ENCODE measurements around the gene POU2F2.

The POU2F2 gene

GRCh38 chr19:42132030-42132628 is at the start of gene POU2F2:
Gene POU2F2 (minus strand): TSS chr19:42132446. CDS start chr19:42132411, 35 bp downstream.
- H3K9me3 ChIP-seq (ENCODE audit: control insufficient read depth in 1 of 2, low read length in 2 of 2): no peaks in the 10 kb centered on the region
- peak within 1 kb of the TSS; percentile 33 to 36 for H3K9ac ChIP-seq (ENCODE audit: low read depth in 1 of 2, low read length in 2 of 2)
- H3K27ac ChIP-seq (ENCODE audit: low read depth, low read length): no peak within 1 kb of the TSS
- peaks cover 17 to 31% of the 10 kb centered on the region in 2 donors for H3K4me1 ChIP-seq (ENCODE audit: control insufficient read depth in 1 of 2, insufficient read depth in 2 of 2, low read length in 2 of 2)
- H3K4me3 ChIP-seq (ENCODE audit: low read depth in 1 of 2, low read length in 2 of 2): peak within 1 kb of the TSS; percentile 60 to 70
- no peaks in the 10 kb centered on the region for H3K36me3 ChIP-seq (ENCODE audit: control insufficient read depth in 1 of 2, insufficient read depth in 2 of 2, low read length in 2 of 2)
- H3K27me3 ChIP-seq (ENCODE audit: control insufficient read depth in 1 of 2, insufficient read depth in 2 of 2, low read length in 2 of 2): peaks cover 18 to 20% of the 10 kb centered on the region in 2 donors

GRCh38 chr19:42178791-42179674 is 46.8 kb upstream of the POU2F2 start:
- Histone ChIP-seq H3K4me1 (ENCODE audit: control insufficient read depth in 1 of 2, insufficient read depth in 2 of 2, low read length in 2 of 2) (peaks cover 4 to 9% of the 10 kb centered on the region in 2 donors), H3K27me3 (ENCODE audit: control insufficient read depth in 1 of 2, insufficient read depth in 2 of 2, low read length in 2 of 2) (peaks cover 61 to 65% of the 10 kb centered on the region in 2 donors), H3K27ac (ENCODE audit: low read depth, low read length) (no peak overlapping the region), H3K9me3 (ENCODE audit: control insufficient read depth in 1 of 2, low read length in 2 of 2) (no peaks in the 10 kb centered on the region), H3K4me3 (ENCODE audit: low read depth in 1 of 2, low read length in 2 of 2) (no peak overlapping the region), H3K36me3 (ENCODE audit: control insufficient read depth in 1 of 2, insufficient read depth in 2 of 2, low read length in 2 of 2) (no peaks in the 10 kb centered on the region), H3K9ac (ENCODE audit: low read depth in 1 of 2, low read length in 2 of 2) (no peak overlapping the region)

GRCh38 chr19:42177686-42178019 is 45.4 kb upstream of the POU2F2 start:
- Histone ChIP-seq H3K9me3 (ENCODE audit: control insufficient read depth in 1 of 2, low read length in 2 of 2) (no peaks in the 10 kb centered on the region), H3K4me1 (ENCODE audit: control insufficient read depth in 1 of 2, insufficient read depth in 2 of 2, low read length in 2 of 2) (peaks cover 4 to 9% of the 10 kb centered on the region in 2 donors), H3K27me3 (ENCODE audit: control insufficient read depth in 1 of 2, insufficient read depth in 2 of 2, low read length in 2 of 2) (peaks cover 68 to 73% of the 10 kb centered on the region in 2 donors), H3K27ac (ENCODE audit: low read depth, low read length) (no peak overlapping the region), H3K36me3 (ENCODE audit: control insufficient read depth in 1 of 2, insufficient read depth in 2 of 2, low read length in 2 of 2) (no peaks in the 10 kb centered on the region), H3K4me3 (ENCODE audit: low read depth in 1 of 2, low read length in 2 of 2) (no peak overlapping the region), H3K9ac (ENCODE audit: low read depth in 1 of 2, low read length in 2 of 2) (no peak overlapping the region)

- Histone ChIP-seq H3K36me3 (ENCODE audit: control insufficient read depth in 1 of 2, insufficient read depth in 2 of 2, low read length in 2 of 2) (no peaks in the 10 kb centered on the region), H3K9me3 (ENCODE audit: control insufficient read depth in 1 of 2, low read length in 2 of 2) (no peaks in the 10 kb centered on the region), H3K9ac (ENCODE audit: low read depth in 1 of 2, low read length in 2 of 2) (no peak overlapping the region), H3K27me3 (ENCODE audit: control insufficient read depth in 1 of 2, insufficient read depth in 2 of 2, low read length in 2 of 2) (peaks cover 63 to 73% of the 10 kb centered on the region in 2 donors), H3K4me1 (ENCODE audit: control insufficient read depth in 1 of 2, insufficient read depth in 2 of 2, low read length in 2 of 2) (peaks cover 4 to 9% of the 10 kb centered on the region in 2 donors), H3K4me3 (ENCODE audit: low read depth in 1 of 2, low read length in 2 of 2) (no peak overlapping the region), H3K27ac (ENCODE audit: low read depth, low read length) (no peak overlapping the region)
Observed at GRCh38 chr19:42176990-42177685, 44.9 kb upstream of the POU2F2 start.

GRCh38 chr19:42176649-42176989 is 44.4 kb upstream of the POU2F2 start:
- peak overlapping the region; percentile 61 for H3K4me3 ChIP-seq (ENCODE audit: low read depth in 1 of 2, low read length in 2 of 2)
- H3K36me3 ChIP-seq (ENCODE audit: control insufficient read depth in 1 of 2, insufficient read depth in 2 of 2, low read length in 2 of 2): no peaks in the 10 kb centered on the region
- no peaks in the 10 kb centered on the region for H3K9me3 ChIP-seq (ENCODE audit: control insufficient read depth in 1 of 2, low read length in 2 of 2)
- H3K4me1 ChIP-seq (ENCODE audit: control insufficient read depth in 1 of 2, insufficient read depth in 2 of 2, low read length in 2 of 2): peaks cover 4 to 9% of the 10 kb centered on the region in 2 donors
- H3K27ac ChIP-seq (ENCODE audit: low read depth, low read length): no peak overlapping the region
- no peak overlapping the region for H3K9ac ChIP-seq (ENCODE audit: low read depth in 1 of 2, low read length in 2 of 2)
- peaks cover 60 to 73% of the 10 kb centered on the region in 2 donors for H3K27me3 ChIP-seq (ENCODE audit: control insufficient read depth in 1 of 2, insufficient read depth in 2 of 2, low read length in 2 of 2)

- Histone ChIP-seq H3K9ac (ENCODE audit: low read depth in 1 of 2, low read length in 2 of 2) (no peak overlapping the region), H3K27me3 (ENCODE audit: control insufficient read depth in 1 of 2, insufficient read depth in 2 of 2, low read length in 2 of 2) (peaks cover 60 to 71% of the 10 kb centered on the region in 2 donors), H3K4me3 (ENCODE audit: low read depth in 1 of 2, low read length in 2 of 2) (peak overlapping the region; percentile 61), H3K27ac (ENCODE audit: low read depth, low read length) (no peak overlapping the region), H3K4me1 (ENCODE audit: control insufficient read depth in 1 of 2, insufficient read depth in 2 of 2, low read length in 2 of 2) (peaks cover 4 to 9% of the 10 kb centered on the region in 2 donors), H3K9me3 (ENCODE audit: control insufficient read depth in 1 of 2, low read length in 2 of 2) (no peaks in the 10 kb centered on the region), H3K36me3 (ENCODE audit: control insufficient read depth in 1 of 2, insufficient read depth in 2 of 2, low read length in 2 of 2) (no peaks in the 10 kb centered on the region)
Observed at GRCh38 chr19:42175952-42176648, 43.9 kb upstream of the POU2F2 start.

GRCh38 chr19:42174958-42175734 is 42.9 kb upstream of the POU2F2 start:
- H3K9me3 ChIP-seq (ENCODE audit: control insufficient read depth in 1 of 2, low read length in 2 of 2): no peaks in the 10 kb centered on the region
- no peaks in the 10 kb centered on the region for H3K36me3 ChIP-seq (ENCODE audit: control insufficient read depth in 1 of 2, insufficient read depth in 2 of 2, low read length in 2 of 2)
- H3K27me3 ChIP-seq (ENCODE audit: control insufficient read depth in 1 of 2, insufficient read depth in 2 of 2, low read length in 2 of 2): peaks cover 55 to 63% of the 10 kb centered on the region in 2 donors
- H3K4me3 ChIP-seq (ENCODE audit: low read depth in 1 of 2, low read length in 2 of 2): no peak overlapping the region
- no peak overlapping the region for H3K27ac ChIP-seq (ENCODE audit: low read depth, low read length)
- H3K4me1 ChIP-seq (ENCODE audit: control insufficient read depth in 1 of 2, insufficient read depth in 2 of 2, low read length in 2 of 2): peaks cover 4 to 9% of the 10 kb centered on the region in 2 donors
- H3K9ac ChIP-seq (ENCODE audit: low read depth in 1 of 2, low read length in 2 of 2): no peak overlapping the region

- no peaks in the 10 kb centered on the region for H3K36me3 ChIP-seq (ENCODE audit: control insufficient read depth in 1 of 2, insufficient read depth in 2 of 2, low read length in 2 of 2)
- peaks cover 46 to 53% of the 10 kb centered on the region in 2 donors for H3K27me3 ChIP-seq (ENCODE audit: control insufficient read depth in 1 of 2, insufficient read depth in 2 of 2, low read length in 2 of 2)
- H3K9ac ChIP-seq (ENCODE audit: low read depth in 1 of 2, low read length in 2 of 2): no peak overlapping the region
- peaks cover 4 to 9% of the 10 kb centered on the region in 2 donors for H3K4me1 ChIP-seq (ENCODE audit: control insufficient read depth in 1 of 2, insufficient read depth in 2 of 2, low read length in 2 of 2)
- H3K4me3 ChIP-seq (ENCODE audit: low read depth in 1 of 2, low read length in 2 of 2): no peak overlapping the region
- no peaks in the 10 kb centered on the region for H3K9me3 ChIP-seq (ENCODE audit: control insufficient read depth in 1 of 2, low read length in 2 of 2)
- no peak overlapping the region for H3K27ac ChIP-seq (ENCODE audit: low read depth, low read length)
Observed at GRCh38 chr19:42174188-42174587, 41.9 kb upstream of the POU2F2 start.

- no peaks in the 10 kb centered on the region for H3K9me3 ChIP-seq (ENCODE audit: control insufficient read depth in 1 of 2, low read length in 2 of 2)
- peaks cover 41 to 48% of the 10 kb centered on the region in 2 donors for H3K27me3 ChIP-seq (ENCODE audit: control insufficient read depth in 1 of 2, insufficient read depth in 2 of 2, low read length in 2 of 2)
- no peaks in the 10 kb centered on the region for H3K36me3 ChIP-seq (ENCODE audit: control insufficient read depth in 1 of 2, insufficient read depth in 2 of 2, low read length in 2 of 2)
- H3K4me3 ChIP-seq (ENCODE audit: low read depth in 1 of 2, low read length in 2 of 2): no peak overlapping the region
- H3K27ac ChIP-seq (ENCODE audit: low read depth, low read length): no peak overlapping the region
- peaks cover 4 to 9% of the 10 kb centered on the region in 2 donors for H3K4me1 ChIP-seq (ENCODE audit: control insufficient read depth in 1 of 2, insufficient read depth in 2 of 2, low read length in 2 of 2)
- H3K9ac ChIP-seq (ENCODE audit: low read depth in 1 of 2, low read length in 2 of 2): no peak overlapping the region
Observed at GRCh38 chr19:42173695-42174094, 41.4 kb upstream of the POU2F2 start.

Measured in duodenal mucosa (tissue), 2 donors.